KOPT-K1 (cell line): ENCODE measurements around the gene MAPK8IP3.

ENCODE experiments used
- H3K27ac ChIP-seq: fragments of 200-600 bp; sonication (generic); 2 replicates; pipeline ENCODE4 v1.5.1; 2016; ENCODE audit warnings: antibody characterized with exemption, mild to moderate bottlenecking, low read depth, low read length; ENCODE audit not compliant: poor library complexity, severe bottlenecking
- H3K36me3 ChIP-seq: fragments of 200-600 bp; sonication (generic); 2 replicates; pipeline ENCODE4 v1.5.1; 2017; ENCODE audit warnings: antibody characterized with exemption, mild to moderate bottlenecking, low read length, moderate library complexity; ENCODE audit not compliant: insufficient read depth
- H3K9me3 ChIP-seq: fragments of 200-600 bp; sonication (generic); 2 replicates; pipeline ENCODE4 v1.5.1; 2017; ENCODE audit warnings: antibody characterized with exemption, low read length, mild to moderate bottlenecking; ENCODE audit not compliant: insufficient read depth, poor library complexity, severe bottlenecking

MAPK8IP3 gene

DNA sequence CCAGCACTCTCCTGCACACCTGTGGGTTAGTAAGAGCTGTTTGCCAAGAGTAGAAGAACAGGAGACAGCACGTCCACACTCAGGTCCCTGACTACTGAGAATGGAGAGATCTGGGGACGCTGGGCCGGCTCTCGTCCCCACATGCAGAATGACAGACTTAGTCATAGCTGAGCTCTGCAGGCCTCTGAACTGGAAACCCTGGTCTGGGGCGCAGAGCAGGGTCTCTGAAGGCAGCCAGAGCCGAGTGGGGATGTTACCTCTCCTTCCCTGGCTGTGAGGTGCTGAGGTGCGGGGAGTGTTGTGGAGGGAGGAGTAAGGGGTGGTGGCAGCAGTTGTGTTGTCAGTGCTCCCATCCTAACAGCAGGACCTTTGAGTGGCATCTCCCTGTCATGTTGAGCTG lies 35.1 kb upstream of the MAPK8IP3 start:
- Histone ChIP-seq H3K9me3 (no peaks in the 10 kb centered on the region), H3K27ac (no peak overlapping the region), H3K36me3 (peaks cover 98% of the 10 kb centered on the region)

DNA sequence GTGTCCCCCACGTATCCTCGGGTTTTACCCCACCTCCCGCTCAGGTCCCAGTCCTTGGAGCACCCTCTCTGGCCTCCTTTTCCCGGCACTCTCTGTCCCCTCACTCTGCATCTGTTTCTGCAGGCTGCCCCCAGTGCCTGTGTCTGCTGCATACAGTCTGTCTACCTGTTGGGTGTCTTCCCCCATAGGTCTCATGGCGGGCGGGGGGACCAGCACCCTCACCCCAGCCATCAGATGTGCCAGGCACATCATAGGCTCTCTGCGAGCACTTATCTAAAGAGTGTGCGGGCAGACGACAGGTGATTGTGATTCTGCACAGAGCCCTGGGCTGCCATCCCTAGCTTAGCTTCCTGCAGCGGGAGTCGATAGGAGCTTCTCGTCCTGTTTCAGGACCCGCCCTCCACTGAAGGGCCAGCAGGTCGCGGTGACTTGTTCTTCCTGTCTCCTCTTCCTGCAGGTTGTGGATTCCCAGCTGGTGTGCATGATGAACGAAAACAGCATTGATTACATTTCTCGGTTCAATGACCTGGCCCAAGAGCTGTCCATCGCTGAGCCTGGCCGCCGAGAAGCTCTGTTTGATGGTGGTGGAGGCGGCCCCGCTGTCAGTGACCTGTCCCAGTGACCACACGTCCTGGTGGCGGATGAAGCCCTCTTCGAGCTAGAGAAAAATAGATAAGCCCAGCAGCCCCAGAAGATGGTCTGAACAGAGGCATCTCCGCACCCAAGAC lies 32.4 kb upstream of the MAPK8IP3 start:
- H3K9me3 ChIP-seq = no peaks in the 10 kb centered on the region
- peaks cover 80% of the 10 kb centered on the region for H3K36me3 ChIP-seq
- H3K27ac ChIP-seq = no peak overlapping the region

DNA sequence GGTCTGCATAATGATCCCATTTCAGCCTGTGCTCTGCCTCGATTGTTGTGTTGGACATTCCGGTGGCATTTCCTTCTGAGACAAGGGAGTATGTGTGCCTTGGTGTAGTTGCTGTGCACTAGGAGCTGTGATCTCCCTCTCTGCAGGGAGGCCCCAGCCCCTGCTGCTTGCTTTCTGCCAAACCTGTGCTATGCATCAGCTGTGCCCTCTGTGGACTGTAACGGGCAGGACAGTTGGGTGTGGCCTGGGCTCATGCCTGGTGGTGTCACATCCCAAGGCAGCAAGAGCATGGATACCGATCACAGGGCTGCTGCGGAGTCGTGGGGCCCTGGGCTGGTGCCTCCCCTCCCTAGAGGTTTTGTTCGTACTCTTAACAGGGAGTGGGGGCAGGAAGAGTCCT lies 31.7 kb upstream of the MAPK8IP3 start:
- no peaks in the 10 kb centered on the region for H3K9me3 ChIP-seq
- H3K27ac ChIP-seq = no peak overlapping the region
- H3K36me3 ChIP-seq = peaks cover 73% of the 10 kb centered on the region

DNA sequence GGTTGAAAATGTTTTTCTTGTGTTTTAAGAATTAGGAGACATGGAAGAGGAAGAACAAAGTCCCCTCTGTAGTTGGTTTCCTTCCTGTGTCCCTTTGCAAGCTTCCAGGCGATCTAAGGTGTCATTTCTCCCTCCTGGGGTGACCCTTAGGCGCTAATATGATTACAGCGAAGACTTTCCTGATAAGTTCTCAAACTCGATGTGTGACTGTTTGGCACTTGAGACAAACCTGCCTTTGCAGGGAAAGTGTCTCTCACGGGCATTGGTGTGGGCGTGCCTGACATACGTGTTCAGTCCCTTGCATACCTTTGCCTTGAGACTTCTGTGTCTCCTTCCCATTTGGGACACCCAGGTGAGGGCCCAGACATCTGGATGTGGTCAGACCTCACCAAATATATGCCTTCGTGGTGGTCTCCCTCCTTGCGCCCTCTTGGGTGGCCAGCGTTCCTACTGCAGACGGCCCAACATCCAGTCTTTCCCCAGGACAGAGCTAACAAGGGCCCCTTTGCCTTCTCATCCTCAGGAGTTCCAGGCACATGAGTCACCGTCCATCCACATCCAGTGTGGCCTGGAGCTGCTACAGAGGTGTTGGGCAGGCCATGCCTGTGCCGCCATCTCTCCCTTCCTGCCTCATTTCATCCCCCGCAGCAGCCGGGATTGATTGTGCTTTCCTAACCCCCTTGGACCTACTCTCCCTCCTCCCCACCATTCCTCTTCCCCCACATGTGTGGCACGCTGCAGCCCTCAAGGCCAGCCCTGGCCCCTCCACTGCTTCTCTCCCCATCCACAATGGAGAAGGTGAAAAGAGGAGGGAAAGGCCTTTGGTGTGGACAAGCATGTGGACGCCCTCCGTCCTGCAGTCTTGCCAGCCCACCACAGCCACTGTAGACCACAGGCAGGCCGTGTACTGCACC lies 31.0 kb upstream of the MAPK8IP3 start:
- Histone ChIP-seq H3K36me3 (peaks cover 69% of the 10 kb centered on the region), H3K9me3 (no peaks in the 10 kb centered on the region), H3K27ac (no peak overlapping the region)

DNA sequence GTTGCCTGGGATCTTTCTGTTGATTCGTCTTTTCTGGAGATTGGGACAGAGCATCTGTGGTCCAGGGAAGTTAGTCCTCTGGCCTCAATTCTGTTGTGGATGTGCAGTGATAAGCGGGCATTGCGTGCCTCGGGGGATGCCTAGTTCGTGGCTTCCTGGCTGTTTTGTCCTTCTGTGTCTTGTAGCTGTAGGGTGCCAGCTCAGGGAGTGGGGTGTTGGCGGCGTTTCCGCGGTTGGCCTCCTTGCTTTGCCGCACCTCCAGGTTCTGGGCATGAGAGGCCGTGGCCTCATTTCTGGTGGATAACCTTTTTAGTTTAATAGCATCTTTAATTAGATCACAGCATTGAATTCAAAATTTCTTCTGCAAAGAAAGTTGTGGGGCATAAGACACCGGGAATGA lies 29.3 kb upstream of the MAPK8IP3 start:
- no peaks in the 10 kb centered on the region for H3K9me3 ChIP-seq
- no peak overlapping the region for H3K27ac ChIP-seq
- peaks cover 71% of the 10 kb centered on the region for H3K36me3 ChIP-seq

DNA sequence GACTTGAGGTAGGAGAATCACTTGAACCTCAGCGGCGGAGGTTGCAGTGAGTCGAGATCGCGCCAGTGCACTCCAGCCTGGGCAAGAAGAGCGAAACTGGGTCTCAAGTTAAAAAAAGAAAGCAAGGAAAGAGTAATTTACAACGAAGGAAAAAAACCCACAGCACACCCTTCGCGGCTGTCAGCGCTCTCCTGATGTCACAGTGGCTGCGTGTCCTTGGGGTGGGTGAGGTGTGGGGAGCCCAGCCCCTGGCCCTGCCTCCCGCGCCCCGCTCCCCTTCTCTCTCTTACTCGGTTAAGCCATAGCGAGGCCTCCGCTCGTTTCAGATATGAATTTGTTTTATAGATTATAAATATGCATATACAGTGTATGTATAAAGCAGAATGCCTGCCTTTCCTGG lies 28.7 kb upstream of the MAPK8IP3 start:
- peaks cover 69% of the 10 kb centered on the region for H3K36me3 ChIP-seq
- no peaks in the 10 kb centered on the region for H3K9me3 ChIP-seq
- no peak overlapping the region for H3K27ac ChIP-seq

DNA sequence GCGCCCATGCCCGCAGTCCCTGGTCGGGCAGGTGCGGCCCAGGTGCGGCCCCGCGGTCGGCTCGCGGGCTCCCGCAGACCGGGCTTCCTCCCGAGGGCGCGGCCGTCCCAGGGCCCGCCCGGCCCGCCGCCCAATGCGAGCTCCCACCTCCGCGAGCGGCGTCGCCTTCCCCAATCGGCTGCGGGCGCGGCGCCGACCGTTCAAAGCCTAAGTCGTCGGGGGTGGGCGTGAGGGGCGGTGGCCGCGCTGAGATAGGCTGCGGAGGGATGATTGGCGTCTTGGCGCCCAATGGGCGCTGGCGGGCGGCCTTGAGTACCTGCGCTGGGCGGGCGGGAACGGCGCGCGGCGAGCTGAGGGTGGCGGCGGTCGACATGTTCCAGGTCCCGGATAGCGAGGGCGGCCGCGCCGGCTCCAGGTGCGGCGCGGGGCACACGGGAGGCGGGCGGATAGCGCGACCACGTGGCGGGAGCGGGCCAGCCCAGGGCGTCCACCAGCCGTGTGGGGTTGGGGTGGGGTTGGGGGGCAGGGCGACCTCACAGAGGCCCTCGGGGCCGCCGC lies 28.0 kb upstream of the MAPK8IP3 start, which contains the start of gene JPT2:
TSS of gene JPT2 (plus strand) at position 338 of the 558 bp plus-strand sequence. CDS start at position 372, 34 bp downstream.
- Histone ChIP-seq H3K27ac (peak within 1 kb of the TSS; percentile 73), H3K36me3 (peaks cover 63% of the 10 kb centered on the region), H3K9me3 (no peaks in the 10 kb centered on the region)

DNA sequence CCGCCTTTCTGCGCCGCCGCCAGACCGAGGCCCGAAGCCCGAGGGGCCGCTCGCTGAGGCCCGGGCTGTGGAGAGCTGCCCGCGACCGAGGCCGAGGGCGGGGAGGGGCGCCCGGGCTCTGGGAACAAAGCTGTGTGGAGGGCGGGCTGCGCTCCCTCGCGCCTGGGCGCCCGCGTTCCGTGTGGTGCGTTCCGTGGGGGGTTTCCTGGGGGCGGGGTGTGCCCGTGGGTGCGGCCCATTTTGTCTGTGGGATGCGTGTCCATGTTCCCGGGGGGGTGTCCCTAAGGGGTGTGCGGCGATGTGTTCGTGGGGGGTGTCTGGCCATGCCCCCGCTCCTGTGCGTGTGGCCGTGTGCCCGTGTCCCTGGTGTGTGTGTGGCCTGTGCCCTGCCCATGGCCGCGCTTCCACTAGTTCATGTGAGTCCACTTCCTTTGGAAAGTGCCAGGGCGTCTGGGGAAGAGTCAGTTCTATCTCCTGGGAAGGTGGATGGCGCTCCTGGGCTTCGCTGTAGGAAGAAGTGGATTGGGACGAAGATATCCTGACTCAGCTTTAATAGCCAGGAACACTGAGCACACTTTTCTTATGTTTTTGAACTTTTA lies 27.4 kb upstream of the MAPK8IP3 start:
- Histone ChIP-seq H3K36me3 (peaks cover 61% of the 10 kb centered on the region), H3K9me3 (no peaks in the 10 kb centered on the region), H3K27ac (peak overlapping the region; percentile 73)

DNA sequence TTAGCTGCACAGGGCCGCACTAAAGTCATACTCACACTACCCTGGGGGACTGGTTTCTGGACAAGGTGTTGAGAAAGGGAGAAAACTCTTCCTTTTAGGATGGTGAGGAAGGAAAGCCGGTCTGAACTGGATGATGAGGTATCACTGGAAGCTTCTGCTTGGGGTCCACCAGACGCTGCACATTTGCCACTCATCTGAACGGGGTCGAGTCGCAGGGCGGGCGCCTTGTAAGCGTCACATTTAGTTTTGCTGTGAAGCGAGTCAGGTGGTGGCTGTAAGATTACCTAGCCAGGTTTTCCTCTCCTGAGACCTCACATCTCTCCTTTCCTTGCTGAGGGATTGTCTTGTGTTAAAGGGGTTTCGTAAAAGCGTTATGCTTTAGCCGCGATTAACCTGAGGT lies 25.6 kb upstream of the MAPK8IP3 start:
- peaks cover 62% of the 10 kb centered on the region for H3K36me3 ChIP-seq
- H3K27ac ChIP-seq = no peak overlapping the region

DNA sequence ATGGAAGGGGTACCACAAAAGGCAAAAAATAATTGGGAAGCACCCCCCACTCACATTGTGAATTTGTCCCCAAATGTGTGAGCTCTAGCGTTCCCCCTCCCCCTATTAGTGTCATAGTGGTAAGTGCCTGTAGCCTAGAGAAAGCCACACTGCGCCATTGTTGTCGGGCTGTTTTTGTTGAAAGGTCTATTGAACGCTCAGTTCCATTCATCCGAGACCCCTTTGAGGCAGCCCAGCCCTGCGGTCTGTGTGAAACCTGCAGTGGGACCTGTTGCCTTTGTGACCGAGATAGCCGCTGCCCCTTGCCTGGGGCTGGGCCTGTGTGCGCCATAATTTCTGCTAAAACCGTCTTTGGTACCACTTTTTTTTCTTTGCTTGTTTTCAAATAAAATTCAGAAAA lies 25.0 kb upstream of the MAPK8IP3 start:
- H3K27ac ChIP-seq = no peak overlapping the region

More for the DNA sequence above, 25.6 kb upstream of the MAPK8IP3 start:
- H3K9me3 ChIP-seq = no peaks in the 10 kb centered on the region

DNA sequence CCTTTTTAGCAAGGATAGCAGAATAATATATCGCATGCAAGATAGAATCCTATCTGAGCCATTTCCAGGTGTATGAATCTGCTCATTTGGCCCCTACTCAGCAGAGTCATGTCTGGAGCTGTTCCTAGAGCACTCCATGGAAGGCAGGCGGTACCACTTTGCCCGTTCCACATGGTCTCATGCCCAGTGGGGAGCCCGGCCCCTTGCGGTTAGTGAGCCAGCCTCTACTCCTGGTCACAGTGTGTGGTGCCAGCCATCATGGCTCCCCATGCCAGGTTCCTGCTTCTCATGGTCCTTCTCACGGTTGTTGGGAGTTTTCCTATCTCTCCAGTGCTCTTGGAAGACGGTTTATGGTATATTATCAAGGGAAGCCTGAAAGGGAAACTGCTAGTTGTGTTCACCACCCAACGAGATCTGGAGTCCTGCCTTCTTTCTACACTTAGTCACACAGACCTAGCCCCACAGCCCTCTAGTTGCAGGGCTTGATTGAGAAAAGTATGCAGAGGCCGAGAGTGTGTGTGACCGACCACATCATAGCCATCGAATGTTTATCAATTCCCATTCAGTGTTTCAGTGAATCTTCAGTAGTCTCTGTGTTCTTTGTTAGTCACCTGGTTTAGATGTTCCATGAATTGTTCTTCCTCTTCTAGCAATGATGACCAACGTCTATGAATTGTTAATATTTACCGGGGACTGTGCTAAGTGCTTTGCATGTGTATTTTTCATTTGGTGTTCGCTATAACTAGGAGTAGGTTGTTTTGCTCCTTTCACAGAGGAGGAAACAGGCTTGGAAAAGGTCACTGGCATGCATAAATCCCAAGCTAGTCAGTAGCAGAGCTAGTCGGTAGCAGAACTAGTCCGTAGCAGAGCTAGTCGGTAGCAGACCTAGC lies 18.3 kb upstream of the MAPK8IP3 start:
- Histone ChIP-seq H3K9me3 (no peaks in the 10 kb centered on the region), H3K36me3 (peaks cover 93% of the 10 kb centered on the region), H3K27ac (no peak overlapping the region)

More for the DNA sequence above, 25.0 kb upstream of the MAPK8IP3 start:
- Histone ChIP-seq H3K9me3 (no peaks in the 10 kb centered on the region), H3K36me3 (peaks cover 62% of the 10 kb centered on the region)

DNA sequence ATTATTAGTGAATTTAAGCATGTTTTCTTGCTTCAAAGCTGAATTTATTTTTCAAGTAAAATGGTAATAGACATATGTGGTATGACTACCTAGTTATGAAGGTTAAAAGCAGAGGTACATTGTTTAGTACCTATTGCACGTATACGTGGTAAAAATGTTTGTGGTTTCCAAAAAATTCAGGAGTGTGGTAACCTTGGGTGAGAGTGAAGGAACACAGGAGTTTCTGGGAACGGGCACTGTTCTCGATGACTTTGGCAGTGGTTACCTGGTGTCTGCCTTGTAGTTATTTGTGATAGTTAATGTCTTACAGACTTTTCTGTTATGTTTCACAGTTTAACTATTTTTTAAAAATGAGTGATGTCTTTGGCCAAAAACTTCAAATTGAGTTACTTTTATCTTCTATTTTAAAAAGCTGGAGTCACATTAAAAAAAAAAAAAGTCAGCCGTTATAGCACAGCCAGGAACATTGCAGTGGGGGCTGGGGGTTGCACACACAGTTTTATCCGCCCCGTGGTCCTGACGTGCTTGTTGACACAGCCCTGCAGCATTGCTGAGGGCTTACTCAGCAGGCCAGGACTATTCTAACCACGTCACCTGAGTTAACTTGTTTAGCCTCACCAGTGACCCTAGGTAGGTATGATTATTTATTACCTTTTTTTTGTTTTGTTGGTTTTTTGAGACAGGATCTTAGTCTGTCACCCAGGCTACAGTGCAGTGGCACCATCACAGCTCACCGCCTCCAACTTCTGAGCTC lies 17.0 kb upstream of the MAPK8IP3 start:
- Histone ChIP-seq H3K36me3 (peaks cover 98% of the 10 kb centered on the region), H3K27ac (no peak overlapping the region), H3K9me3 (no peaks in the 10 kb centered on the region)

DNA sequence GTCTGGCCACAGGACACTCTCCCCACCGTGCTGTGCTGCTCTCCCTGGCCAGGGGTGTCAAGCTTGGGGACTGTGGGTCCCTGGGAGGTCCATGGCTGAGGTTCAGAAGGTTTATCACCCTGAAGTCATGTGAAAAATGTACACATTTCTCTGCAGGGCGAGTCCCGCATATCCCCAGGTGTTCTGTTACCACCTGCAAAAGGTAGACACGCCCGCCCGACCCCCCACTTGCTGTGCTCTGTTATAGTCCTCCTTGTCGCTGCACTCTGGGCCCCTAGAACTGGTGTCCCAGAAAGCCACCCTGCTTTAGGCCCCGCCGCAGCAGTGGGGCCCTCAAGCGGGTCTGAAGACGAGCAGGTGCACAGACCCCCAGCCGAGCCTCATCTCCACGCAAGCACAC lies 16.1 kb upstream of the MAPK8IP3 start:
- Histone ChIP-seq H3K36me3 (peaks cover 98% of the 10 kb centered on the region), H3K9me3 (no peaks in the 10 kb centered on the region), H3K27ac (no peak overlapping the region)

DNA sequence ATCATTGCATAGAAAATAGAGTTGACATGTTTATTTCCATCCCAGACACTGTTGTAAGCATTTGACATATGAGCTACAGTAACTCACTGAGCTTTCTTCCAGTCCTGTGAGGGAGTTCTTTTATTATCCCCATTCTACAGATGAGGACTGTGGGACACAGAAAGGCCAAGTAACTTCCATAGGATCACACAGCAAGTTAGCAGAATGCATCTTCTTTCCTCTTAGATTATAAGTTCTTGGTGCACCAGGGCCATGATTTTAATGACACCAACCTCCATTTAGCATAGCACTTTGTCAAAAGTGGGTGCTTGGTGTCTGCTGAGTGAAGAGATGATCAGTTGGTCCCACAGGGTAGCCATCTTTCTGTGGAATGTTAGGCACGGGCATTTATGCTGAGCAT lies 15.2 kb upstream of the MAPK8IP3 start:
- Histone ChIP-seq H3K27ac (no peak overlapping the region), H3K9me3 (no peaks in the 10 kb centered on the region), H3K36me3 (peaks cover 98% of the 10 kb centered on the region)
